Fibroblast of mammary gland (primary cell): ENCODE measurements around the gene SLC44A2.

Source experiments
- DNase-seq: peaks from one replicate; pipeline ENCODE4 v3.0.0-alpha.2; 2010; ENCODE audit warnings: low read depth
- H3K4me3 ChIP-seq: 2 replicates; pipeline ENCODE4 v1.5.1; 2011; ENCODE audit warnings: low read depth, mild to moderate bottlenecking, low read length, moderate library complexity; ENCODE audit not compliant: control insufficient read depth
- TF ChIP-seq, protein P1 (sequence below): conservative IDR thresholded peaks from 2 replicates; pipeline ENCODE4 v1.5.1; 2011; ENCODE audit warnings: low read depth, low read length, inconsistent platforms; ENCODE audit not compliant: control insufficient read depth, insufficient read depth

Gene SLC44A2

GRCh38 chr19:10680545-10681135, 55.3 kb downstream of the SLC44A2 start:
- TF ChIP-seq, protein P1, sequence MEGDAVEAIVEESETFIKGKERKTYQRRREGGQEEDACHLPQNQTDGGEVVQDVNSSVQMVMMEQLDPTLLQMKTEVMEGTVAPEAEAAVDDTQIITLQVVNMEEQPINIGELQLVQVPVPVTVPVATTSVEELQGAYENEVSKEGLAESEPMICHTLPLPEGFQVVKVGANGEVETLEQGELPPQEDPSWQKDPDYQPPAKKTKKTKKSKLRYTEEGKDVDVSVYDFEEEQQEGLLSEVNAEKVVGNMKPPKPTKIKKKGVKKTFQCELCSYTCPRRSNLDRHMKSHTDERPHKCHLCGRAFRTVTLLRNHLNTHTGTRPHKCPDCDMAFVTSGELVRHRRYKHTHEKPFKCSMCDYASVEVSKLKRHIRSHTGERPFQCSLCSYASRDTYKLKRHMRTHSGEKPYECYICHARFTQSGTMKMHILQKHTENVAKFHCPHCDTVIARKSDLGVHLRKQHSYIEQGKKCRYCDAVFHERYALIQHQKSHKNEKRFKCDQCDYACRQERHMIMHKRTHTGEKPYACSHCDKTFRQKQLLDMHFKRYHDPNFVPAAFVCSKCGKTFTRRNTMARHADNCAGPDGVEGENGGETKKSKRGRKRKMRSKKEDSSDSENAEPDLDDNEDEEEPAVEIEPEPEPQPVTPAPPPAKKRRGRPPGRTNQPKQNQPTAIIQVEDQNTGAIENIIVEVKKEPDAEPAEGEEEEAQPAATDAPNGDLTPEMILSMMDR, result no peak
- DNase-seq, result no peak
- no peak overlapping the region for H3K4me3 ChIP-seq

DNA sequence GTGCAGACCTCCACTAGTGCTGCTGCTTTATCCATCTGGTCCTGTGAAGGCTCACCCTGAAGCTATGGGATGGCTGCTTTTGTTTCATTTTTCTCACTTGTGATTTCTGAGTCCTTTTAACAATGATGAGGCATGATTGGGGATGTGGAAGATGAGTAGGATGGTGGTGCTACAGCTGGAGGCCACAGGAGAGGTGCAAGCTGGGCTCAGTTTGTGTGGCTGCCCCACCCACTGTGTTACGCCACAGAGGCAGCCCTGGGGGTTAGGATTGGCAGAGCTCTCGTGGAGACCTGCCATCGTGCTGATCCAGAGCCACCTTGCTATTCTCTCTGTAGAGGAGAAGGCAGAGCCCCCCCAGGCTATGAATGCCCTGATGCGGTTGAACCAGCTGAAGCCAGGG, 56.3 kb downstream of the SLC44A2 start:
- TF ChIP-seq, protein P1, result no peak
- DNase-seq, result no peak
- H3K4me3 ChIP-seq, result no peak overlapping the region

DNA sequence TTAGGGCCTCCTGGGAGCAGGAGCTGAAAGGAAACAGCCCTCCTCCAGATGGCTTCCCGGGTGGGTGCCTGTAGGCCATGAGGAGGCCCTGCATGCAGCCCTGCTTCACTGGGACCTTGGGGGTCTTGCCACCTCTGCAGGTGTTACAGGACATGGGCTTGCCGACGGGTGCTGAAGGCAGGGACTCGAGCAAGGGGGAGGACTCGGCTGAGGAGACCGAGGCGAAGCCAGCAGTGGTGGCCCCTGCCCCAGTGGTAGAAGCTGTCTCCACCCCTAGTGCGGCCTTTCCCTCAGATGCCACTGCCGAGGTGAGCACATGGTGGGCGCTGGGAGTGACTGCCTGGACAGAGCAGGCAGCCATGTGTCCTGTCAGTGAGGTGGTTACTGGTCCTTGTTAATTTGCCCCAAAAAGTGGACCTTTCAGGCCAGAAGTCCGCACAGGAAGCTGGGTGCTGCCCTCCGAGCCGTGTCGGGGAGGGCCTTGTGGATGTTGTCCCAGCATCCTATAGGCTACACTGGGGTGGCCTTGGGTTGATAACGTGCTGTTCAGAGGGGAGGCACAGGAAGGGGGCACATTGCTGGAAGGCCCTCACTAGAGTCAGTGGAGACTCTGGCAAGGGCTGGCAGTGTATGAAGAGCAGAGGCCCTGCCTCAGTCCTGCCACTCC, 57.2 kb downstream of the SLC44A2 start:
- H3K4me3 ChIP-seq, result no peak overlapping the region
- TF ChIP-seq, protein P1, result no peak
- DNase-seq, result no peak

DNA sequence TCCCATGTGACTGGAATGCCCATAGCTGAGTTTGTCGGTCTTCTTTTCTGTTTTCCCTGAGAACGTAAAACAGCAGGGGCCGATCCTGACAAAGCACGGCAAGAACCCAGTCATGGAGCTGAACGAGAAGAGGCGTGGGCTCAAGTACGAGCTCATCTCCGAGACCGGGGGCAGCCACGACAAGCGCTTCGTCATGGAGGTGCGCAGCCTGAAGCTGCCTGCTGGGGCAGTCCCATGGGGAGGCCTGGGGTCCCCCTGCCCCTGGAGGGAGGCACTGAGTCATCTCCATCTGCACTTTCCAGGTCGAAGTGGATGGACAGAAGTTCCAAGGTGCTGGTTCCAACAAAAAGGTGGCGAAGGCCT, 57.7 kb downstream of the SLC44A2 start:
- TF ChIP-seq, protein P1, result no peak
- H3K4me3 ChIP-seq, result no peak overlapping the region
- DNase-seq, result no peak

GRCh38 chr19:10683582-10683981, 58.2 kb downstream of the SLC44A2 start:
- no peak overlapping the region for H3K4me3 ChIP-seq
- DNase-seq, result no peak
- TF ChIP-seq, protein P1, result no peak

- H3K4me3 ChIP-seq, result no peak overlapping the region
- TF ChIP-seq, protein P1, result no peak
- no peak for DNase-seq
These were observed 59.9 kb downstream of the SLC44A2 start for GRCh38 chr19:10685210-10685609.
